AG04450 (cell line): ENCODE data around the gene GAS7. TPM values are rescaled to one million over a fixed set of nuclear protein-coding genes. Genes with fewer than 3 reads are reported as not detected.
"Not testable (repeated sequence)": the region's sequence is repeated elsewhere in the genome, so short reads cannot be mapped to it uniquely, and the experiment has no call there.

Source experiments
- CTCF ChIA-PET: fragments of 300-600, 350-600 bp; formaldehyde crosslinking; extraction: SDS; loops from one replicate; lab custom pipeline; 2022; ENCODE audit warnings: antibody characterized with exemption, inconsistent platforms; lab: Charles Lee
- POLR2A ChIA-PET: fragments of 350-600 bp; formaldehyde crosslinking; extraction: SDS; loops from one replicate; lab custom pipeline; 2021; ENCODE audit warnings: antibody characterized with exemption, inconsistent platforms; lab: Yijun Ruan, JAX
- DNase-seq: peaks from one replicate; pipeline ENCODE4 v3.0.0-alpha.2; 2011; ENCODE audit warnings: low read depth, low spot score
- H3K27ac ChIP-seq: one replicate; pipeline ENCODE4 v1.5.1; 2012; ENCODE audit warnings: low read depth, low read length, control low read depth
- H3K27me3 ChIP-seq: one replicate; pipeline ENCODE4 v1.6.0; 2012; ENCODE audit warnings: low read length; ENCODE audit not compliant: control insufficient read depth, insufficient read depth
- H3K4me3 ChIP-seq: 2 replicates; pipeline ENCODE4 v1.5.1; 2011; ENCODE audit warnings: mild to moderate bottlenecking, low read depth, low read length, control low read depth
- H3K9me3 ChIP-seq: 2 replicates; pipeline ENCODE4 v1.5.1; 2012; ENCODE audit warnings: low read length; ENCODE audit not compliant: control insufficient read depth, insufficient read depth
- polyA plus RNA-seq: library from polyadenylated mRNA; depleted of rRNA; stranded (reverse); fragments of >200 nt; gene quantifications from 2 replicates; pipeline ENCODE4 v1.2.3, GENCODE V29; 2011
- TF ChIP-seq, protein P1 (sequence below): IDR thresholded peaks from 2 replicates; pipeline ENCODE4 v1.5.1; 2011; ENCODE audit warnings: low read depth, low read length, control low read depth, inconsistent platforms

GAS7 gene
- polyA plus RNA-seq, 1 experiment, result 5.6 TPM

DNA sequence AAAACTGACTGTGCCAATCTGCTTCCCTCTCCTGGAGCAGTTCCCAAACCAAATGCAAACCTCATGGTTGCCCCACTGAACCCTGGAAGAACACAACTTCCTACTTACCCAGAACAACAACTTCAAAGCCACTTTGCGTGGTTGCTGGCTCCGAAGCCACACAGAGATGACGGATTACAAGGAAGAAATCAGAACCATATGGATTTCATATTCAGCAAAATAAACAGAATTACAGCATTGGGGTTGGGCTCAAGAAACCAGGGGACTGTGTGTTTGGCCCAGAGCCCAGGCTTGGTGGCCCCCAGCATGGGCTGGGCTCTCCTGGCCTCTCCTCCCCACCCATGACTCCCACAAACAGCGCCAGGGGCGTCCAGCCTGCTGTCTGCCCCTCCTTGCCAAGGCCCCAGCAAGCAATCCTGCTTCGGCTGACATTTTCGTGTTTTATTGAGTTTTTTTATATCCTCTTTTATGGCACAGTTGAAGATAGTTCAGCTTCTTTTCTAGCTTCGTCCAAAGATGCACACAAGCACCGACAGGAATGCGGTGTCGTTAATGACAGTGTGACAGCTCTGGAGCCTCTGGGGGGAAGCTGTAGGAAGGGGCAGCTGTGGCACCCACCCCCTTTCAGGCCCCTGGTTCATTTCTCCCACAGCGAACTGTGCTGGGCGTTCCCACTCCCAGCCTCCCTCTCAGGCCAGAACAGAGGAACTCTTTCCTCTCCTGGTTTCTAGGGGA, 137.1 kb downstream of the GAS7 start:
- no peak overlapping the region for H3K27ac ChIP-seq
- no peak for DNase-seq
- CTCF ChIA-PET, result no interaction called here
- TF ChIP-seq, protein P1, sequence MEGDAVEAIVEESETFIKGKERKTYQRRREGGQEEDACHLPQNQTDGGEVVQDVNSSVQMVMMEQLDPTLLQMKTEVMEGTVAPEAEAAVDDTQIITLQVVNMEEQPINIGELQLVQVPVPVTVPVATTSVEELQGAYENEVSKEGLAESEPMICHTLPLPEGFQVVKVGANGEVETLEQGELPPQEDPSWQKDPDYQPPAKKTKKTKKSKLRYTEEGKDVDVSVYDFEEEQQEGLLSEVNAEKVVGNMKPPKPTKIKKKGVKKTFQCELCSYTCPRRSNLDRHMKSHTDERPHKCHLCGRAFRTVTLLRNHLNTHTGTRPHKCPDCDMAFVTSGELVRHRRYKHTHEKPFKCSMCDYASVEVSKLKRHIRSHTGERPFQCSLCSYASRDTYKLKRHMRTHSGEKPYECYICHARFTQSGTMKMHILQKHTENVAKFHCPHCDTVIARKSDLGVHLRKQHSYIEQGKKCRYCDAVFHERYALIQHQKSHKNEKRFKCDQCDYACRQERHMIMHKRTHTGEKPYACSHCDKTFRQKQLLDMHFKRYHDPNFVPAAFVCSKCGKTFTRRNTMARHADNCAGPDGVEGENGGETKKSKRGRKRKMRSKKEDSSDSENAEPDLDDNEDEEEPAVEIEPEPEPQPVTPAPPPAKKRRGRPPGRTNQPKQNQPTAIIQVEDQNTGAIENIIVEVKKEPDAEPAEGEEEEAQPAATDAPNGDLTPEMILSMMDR, result no peak
- POLR2A ChIA-PET, result no interaction called here
- H3K4me3 ChIP-seq, result no peak overlapping the region
- H3K27me3 ChIP-seq, result no peaks in the 10 kb centered on the region
- H3K9me3 ChIP-seq, result peaks cover 30% of the 10 kb centered on the region

DNA sequence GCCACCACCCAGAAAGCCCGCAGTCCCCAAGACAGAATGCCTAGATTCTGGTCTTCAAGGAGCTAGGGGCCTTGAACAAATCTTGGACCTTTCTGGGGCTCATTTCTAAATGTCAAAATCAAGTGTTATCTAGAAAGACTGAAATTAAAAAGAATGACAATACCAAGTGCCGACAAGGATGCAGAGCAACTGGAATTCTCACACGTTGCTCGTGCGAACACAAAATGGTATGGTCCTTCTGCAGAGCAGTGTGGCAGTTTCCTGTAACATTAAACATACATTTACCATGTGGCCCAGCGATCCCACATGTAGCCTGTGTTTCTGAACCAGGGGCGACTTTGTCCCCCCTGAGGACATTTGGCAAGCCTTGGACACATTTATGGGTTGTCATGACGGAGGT, 137.9 kb downstream of the GAS7 start:
- ChIA-PET POLR2A (no interaction called here), CTCF (no interaction called here)

DNA sequence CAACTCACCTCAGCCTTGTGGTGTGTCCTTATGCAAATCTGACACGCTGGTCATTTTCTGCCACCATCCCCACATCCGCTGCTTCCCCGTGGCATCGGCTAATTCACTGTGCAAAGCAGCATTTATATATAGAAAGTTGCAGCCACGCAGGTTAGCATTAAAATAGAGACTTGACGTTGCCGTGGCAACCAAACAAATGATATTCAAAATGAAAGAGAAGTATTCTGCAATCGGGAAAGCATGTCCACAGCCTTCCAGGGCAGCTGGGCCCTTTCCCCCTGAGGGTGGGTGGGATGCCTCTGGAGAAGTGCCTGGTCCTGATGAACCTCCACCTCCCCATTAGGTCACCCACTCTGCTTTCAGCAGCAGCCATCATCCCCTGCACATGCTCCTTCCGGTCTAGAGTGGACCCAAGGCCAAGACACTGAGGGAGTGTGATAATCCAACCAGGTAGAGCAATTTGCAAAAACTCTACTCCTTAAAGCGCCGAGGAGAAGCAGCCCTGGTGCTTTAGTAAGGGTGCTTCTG, 138.7 kb downstream of the GAS7 start:
- Histone ChIP-seq H3K27ac (no peak overlapping the region), H3K4me3 (no peak overlapping the region), H3K9me3 (peaks cover 23% of the 10 kb centered on the region), H3K27me3 (no peaks in the 10 kb centered on the region)
- TF ChIP-seq, protein P1, result no peak
- ChIA-PET CTCF (no interaction called here), POLR2A (no interaction called here)
- no peak for DNase-seq

More for the DNA sequence above, 137.9 kb downstream of the GAS7 start:
- no peak for DNase-seq
- Histone ChIP-seq H3K9me3 (peaks cover 27% of the 10 kb centered on the region), H3K4me3 (no peak overlapping the region), H3K27ac (no peak overlapping the region), H3K27me3 (no peaks in the 10 kb centered on the region)
- TF ChIP-seq, protein P1, result no peak

- Histone ChIP-seq H3K27me3 (no peaks in the 10 kb centered on the region), H3K9me3 (peaks cover 18% of the 10 kb centered on the region), H3K27ac (no peak overlapping the region), H3K4me3 (no peak overlapping the region)
- CTCF ChIA-PET, result no interaction called here
- no peak for DNase-seq
- POLR2A ChIA-PET, result no interaction called here
- TF ChIP-seq, protein P1, result no peak
These were observed 139.3 kb downstream of the GAS7 start for GRCh38 chr17:10058921-10059683.

GRCh38 chr17:10057466-10057865, 140.9 kb downstream of the GAS7 start:
- POLR2A ChIA-PET, H3K4me3 ChIP-seq, DNase-seq, CTCF ChIA-PET, H3K27me3 ChIP-seq, H3K27ac ChIP-seq: not testable (repeated sequence)
- H3K9me3 ChIP-seq, result peaks cover 12% of the 10 kb centered on the region
